HT1080 (cell line): ENCODE results near the gene HEATR5B. TPM values are rescaled to one million over a fixed set of nuclear protein-coding genes. Genes with fewer than 3 reads are reported as not detected.
"Not testable (repeated sequence)": the region's sequence is repeated elsewhere in the genome, so short reads cannot be mapped to it uniquely, and the experiment has no call there.

Source experiments
- DNase-seq: peaks from one replicate; pipeline ENCODE4 v3.0.0-alpha.2; 2015; ENCODE audit warnings: low read depth
- total RNA-seq: library from RNA; depleted of rRNA; stranded (reverse); fragments of >200 nt; shearing (Covaris generic); gene quantifications from 2 replicates; pipeline ENCODE4 v1.2.3, GENCODE V29; 2014

The HEATR5B gene
- total RNA-seq, 1 experiment from 2014 or later: 12.5 TPM

DNA sequence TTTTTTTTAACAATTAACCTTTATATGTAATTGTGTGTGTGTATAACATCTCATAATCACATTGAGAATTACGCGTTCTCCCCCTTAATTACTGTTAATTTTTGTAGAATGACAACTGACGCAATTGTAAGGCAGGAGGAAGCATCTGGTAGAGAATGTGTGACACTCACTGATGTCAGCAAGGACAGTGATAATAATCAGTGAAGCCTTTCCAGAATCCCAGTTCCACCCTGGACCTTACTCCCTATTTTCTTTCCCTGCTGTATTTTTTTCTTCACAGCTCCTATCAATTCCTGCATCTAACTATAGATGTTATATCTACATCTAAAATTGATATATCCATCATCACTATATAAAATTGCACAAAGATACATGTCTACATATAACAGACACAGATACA, 101.7 kb downstream of the HEATR5B start:
- DNase-seq: no peak

DNA sequence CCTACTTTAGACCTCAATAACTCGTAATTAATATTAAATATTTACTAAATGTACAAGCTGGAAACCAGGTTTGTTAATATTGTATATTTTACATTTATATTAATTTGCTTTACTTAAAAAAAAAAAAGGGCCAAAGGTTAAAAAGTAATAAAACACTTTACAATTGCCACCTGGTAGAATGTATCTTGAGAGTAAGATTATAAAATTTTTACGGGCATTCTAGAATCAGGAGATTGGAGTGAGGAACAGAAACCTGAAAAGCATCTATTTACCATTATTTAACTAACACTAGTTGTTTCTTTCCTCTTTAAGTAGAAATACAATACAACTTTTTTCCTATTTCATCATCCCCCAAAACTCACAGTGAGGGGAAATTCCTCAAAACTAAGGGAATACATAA, 102.3 kb downstream of the HEATR5B start:
- DNase-seq: no peak

DNA sequence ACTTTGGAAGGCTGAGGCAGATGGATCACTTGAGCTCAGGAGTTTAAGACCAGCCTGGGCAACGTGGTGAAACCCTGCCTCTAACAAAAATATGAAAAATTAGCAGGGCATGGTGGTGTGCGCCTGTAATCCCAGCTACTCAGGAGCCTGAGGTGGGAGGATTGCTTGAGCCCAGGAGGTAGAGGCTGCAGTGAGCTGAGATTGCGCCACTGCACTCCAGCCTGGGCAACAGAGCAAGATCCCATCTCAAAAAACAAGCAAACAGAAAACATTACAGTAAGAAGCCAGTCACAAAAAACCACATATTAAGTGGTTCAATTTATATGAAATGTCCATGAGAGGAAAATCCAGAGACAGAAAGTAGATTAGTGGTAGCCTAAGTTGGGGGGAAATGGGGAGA, 105.2 kb downstream of the HEATR5B start:
- DNase-seq: not testable (repeated sequence)

DNA sequence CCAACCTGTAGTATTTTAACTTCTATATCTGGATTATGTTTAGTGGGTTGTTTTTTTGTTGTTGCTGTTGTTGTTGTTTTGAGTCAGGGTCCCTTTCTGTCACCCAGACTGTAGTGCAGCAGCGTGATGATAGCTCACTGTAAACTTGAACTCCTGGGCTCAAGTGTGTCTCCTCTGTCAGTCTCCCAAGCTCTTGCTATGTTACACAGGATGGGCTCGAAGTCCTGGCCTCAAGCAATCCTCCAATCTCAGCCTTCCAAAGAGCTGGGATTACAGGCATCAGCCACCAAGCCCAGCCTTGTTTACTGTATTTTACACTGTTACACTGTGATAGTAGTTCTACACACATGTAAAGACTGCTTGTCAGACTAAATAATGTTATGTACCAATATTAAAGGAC, 108.1 kb downstream of the HEATR5B start:
- DNase-seq: no peak

DNA sequence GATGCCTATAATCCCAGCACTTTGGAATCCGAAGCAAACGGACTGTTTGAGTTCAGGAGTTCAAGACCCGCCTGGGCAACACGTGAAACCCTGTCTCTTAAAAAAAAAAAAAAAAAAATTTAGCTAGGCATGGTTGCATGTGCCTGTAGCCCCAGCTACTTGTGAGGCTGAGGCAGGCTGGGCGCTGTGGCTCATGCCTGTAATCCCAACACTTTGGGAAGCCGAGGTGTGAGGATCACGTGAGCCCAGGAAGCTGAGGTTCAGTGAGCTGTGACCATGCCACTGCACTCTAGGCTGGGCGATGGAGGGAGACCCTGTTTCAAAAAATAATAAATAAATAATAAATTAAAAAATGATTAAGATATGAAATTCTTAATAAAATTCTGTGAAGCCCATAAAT, 108.9 kb downstream of the HEATR5B start:
- DNase-seq: no peak

DNA sequence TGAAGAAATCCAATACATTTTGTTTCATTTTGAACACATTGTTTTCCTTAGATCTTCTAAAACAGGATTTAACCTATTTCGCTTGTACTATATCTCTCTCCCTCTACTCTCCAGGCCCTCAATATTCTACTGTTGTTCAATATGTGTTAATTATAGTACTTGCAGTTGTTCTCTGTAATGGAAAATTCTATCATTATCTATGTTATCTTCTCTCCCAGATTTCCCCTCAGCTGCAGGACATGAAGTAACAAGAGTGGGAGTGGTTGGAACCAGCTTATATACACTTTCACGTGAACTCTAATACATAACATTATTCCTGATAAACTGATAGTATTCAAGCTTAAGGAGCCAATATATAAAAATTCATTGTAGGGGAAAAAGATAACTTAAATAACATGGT, 110.9 kb downstream of the HEATR5B start:
- DNase-seq: no peak

DNA sequence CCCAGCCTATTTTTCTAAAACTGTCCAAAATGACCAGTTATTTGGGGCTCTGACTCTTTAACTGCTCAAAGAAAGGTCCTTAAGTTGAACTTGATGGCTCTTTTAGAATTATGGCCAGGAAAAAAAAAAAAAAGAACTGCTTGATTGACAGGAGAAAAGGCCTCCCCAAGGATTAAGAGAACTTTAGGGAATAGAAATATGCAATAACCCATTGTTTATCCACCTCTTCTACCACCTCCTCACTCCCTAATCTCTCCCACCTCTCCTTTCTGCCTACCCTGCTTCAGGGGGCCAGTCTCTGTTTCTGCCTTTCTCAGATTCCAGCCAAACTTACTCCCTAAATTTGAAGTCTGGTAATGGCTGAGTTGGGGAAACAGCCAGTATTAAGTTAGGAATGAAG, 112.2 kb downstream of the HEATR5B start:
- no peak for DNase-seq

DNA sequence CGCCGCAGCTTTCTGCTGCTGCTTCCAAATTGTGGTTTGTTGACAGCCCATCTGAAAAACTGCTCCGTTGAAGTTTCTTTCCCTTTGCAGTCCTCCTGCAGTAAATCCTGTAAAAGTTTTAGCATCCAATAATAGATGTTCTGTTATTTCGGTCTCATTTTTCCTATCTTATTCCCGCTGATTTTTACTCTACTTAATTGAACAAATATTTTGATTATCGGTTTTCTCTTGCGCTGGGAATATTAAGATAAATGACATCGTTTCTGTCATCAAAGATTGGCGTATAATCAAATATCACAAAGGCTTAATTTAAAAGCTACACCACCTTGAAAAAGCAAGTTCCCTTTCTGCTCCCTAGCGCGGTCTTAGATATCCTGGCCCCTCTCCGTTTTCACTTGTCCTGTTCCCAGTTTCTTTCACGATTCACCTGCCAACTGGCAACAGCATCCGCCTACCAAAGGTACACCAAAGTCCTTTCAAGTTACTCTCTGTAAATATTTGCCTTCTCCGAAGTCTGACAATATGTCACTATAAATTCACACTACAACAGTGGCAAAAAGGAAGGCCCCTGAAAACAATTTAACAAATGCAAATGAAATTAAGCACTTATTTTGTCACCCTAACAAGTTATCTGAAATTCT, 116.8 kb downstream of the HEATR5B start:
- no peak for DNase-seq

DNA sequence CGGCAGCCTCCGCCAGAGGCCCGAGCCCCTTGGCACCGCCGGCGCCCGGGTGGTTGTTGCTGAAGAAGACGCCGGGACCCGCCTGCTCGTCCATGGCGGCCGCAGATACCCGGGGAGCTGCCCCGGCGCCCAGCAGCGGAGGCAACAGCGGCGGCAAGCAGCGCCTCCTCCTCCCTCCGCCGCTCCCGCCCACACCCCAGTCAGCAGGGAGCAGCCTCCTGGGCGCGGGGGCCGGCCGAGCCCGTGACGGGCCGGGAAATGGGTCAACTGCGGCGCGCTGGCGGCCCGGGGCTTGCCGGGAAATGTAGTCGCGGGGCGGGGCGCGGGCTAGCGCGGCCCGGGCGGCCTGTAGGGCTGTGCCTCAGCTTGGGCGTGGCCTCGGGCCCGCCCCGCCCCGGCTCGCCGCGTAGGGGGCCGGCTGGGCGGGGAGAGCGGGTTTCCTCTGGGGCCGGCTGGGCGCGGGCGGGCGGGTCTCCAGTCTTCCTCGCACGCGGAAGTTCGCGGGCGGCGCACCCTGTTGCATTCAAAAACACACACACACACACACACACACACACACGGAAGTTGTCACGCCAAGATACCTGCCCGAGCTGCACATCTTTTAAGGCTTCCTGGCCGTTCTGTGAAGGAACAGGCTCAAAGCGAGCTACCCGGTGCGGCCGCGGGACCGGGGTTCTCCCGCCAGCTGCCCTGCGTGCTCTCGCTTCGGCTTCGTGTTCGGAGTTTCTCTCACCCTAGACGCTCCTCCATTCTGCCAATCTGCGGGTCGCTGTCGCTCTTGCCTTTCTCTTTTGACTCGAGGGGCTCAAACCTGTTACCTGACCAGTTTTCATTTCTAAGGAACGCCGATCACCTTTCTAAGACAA, 117.6 kb downstream of the HEATR5B start, which contains the start of gene STRN:
Gene STRN (minus strand): TSS at position 167 of the 866 bp plus-strand sequence. CDS start 73 bp downstream, at position 94.
- DNase-seq: peak; percentile 96

DNA sequence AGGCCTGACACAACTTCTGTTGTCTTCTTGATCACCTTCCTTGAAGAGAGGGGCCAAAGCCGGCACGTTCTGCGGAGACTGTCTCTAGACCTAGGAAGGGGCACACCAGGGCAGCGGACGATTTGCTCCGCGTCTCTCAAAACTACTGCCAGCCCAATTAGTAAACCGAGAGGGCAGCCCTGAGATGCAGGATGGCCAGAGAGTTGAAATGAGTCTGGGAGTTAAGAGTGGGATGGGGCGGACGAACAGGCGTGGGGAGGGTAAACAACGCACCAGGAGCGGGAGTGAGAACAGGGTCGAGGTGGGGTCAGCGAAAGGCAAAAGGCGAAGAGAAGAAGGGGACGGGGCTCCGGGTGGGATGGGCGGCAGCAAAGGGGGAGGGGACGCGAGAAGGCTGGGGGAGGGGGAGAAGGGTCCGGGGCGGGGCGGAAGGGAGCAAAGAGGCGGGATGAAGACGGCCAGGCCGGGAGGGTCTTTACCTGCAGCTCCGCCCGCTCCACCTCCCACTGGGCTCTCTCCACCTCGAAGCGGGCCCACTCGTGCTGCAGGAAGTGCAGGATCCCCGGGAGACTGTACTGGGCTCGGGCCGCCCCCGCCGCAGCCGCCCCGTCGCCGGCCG, 118.3 kb downstream of the HEATR5B start:
- peak; percentile 9 for DNase-seq

DNA sequence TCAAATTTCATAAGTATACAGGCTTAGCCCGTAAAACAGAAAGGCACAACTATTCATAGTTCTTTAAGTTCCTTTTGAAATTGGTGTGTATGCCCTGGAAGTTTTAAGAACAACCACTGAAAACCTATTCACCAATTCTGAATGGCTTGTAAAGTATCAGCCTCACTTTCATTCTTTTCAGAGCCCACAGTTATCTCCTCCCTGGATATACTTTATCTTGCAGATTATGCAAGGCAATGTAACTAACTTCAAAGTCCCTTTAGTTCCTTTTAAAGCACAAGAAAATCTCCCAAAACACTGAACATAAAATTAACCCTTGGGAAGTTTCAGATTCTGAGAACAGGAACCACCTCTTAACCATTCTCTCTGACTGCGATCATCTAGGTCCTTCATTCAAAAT, 119.0 kb downstream of the HEATR5B start:
- DNase-seq: no peak

DNA sequence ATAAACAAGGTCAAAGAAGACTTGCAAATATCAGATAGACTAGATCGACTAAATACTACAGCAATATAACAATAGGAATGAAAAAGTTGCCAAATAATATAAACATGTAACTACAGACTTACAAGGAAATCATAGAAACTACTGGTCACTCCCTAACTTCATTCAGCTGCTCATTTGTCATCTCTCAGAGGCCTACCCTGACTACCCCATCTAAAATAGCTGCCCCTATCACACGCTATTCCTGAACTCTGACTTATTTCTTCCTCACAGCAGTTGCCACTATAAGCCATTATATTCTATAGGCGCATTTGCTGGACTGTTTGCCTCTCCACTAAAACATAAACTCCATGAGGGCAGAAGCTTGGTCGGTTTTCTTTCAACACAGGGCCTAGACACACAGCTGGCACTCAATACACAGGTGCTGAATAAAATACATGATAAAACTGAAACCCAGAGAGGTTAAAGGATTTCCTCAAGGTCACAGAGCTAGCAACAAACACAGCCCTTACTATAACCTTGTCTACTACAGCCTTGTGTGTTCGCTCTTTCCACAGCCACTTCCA, 119.6 kb downstream of the HEATR5B start:
- no peak for DNase-seq

DNA sequence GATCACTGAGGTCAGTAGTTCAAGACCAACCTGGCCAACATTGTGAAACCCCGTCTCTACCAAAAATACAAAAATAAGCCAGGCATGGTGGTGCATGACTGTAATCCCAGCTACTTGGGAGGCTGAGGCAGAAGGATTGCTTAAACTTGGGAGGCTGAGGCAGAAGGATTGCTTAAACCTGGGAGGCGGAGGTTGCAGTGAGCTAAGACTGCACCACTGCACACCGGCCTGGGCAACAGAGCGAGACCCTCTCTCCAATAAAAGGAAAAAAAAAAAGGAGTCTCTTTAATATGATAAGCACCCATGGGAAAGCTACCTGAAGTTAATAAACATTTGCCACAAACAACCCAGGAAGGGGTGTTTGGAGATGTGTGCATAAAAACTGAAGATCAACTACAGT, 120.4 kb downstream of the HEATR5B start:
- no peak for DNase-seq

DNA sequence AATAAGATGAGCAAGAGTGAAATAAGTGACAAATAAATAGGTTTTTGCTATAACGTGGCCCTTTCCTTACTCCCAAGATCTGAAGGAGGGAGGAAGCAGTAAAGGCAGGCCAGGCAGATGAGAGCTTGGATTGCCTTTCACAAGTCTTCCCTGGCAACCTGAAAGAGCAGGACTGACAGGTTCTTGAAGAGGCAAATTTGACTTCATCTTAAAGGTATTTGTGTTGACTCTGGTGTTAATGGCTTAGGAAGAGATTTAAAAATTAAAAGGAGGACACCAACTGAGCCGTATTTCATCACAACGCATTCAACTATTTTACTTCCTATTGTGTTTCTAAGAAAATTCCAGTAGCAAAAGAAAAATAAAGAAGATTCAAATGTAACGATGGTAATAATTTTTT, 121.1 kb downstream of the HEATR5B start:
- no peak for DNase-seq

DNA sequence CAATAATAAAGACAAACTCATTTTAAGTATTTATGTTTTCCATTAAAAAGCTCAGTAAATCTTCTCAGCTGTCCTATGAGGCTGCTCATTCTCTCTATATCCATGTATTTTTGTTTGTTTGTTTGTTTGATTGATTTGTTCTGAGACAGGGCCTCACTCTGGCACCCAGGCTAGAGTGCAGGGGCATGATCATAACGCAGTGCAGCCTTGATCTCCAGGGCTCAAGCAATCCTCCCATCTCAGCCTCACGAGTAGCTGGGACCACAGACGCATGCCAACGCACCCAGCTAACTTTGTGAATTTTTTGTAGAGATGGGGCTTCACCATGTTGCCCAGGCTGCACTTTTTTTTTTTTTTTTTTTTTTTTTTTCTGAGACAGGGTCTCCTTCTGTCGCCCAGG, 123.4 kb downstream of the HEATR5B start:
- no peak for DNase-seq

DNA sequence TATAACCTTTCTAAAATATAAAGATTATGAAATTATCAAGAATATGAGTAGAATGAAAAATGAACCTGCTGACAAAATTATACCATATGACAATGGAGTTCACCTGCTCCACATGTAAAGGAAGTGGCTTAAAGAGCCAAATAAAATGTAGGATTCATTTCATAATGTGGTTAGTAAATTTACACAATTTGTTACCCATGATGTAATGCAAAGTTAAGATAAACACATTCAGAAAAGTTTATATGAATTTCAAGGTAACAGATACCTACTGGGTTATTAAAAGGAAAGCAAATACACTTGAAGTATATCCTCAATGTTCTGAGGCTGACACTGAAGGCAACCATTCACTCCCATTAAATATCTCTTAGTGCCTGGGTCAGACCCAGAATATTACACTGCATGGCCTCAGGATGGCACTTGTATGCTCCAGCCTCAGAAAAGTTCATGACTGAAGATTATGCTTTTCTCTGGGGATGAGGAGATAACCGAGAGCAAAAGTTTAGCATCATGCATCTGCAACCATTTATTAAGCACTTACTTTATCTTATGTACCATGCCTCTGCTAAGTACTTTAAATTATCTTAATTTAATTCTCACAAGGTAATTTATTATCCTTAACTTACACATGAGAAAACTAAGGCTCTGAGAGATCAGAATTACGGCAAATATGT, 124.0 kb downstream of the HEATR5B start:
- DNase-seq: no peak

DNA sequence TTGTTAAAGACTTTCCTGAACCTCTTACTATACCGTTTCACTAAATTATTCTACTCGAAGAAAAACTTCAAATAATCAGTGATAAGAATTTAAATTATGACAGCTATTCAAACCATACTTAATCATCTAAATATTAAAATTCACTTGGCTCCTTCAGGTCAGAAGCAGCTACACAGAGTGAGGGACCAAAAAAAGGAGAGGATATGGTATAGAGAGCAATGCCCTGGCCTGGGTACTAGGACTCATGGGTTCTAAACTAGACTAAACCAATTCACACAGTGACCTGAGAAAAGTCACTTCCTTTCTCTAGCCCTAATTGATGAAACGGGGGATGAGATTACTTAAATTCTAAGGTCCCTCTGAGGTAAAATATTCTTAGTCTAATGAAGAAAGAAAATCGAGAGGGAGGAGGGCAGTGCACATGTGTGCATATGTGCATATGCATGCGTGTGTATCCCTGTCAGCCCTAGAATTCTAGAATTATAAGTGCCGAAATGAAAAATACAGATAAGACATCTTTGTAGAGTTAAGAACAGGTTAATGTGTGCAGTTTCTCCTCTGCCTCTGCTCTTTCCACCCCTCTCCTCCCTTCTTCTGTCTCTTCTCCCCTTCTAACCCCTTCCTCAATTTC, 129.1 kb downstream of the HEATR5B start:
- no peak for DNase-seq

DNA sequence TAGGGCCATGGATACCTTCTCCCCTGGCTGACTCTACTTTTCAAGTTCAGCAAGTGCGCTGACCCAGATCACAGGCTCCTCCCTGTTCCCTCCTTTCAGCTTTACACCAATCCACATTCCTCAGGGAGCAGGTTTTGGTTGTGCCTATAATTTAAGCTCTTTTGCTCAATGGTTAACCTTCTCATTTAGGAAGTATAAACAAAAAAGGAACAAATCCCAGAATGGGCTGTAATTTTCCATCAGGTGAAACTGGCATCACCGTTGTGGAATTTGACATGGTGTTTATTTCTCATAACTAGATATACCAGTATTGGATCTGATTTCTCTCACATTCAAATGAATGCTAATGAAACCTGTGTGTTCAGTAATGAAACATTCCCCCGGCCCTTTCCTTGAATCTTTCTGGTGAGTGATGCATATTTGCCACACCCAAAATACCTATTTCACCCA, 131.4 kb downstream of the HEATR5B start:
- DNase-seq: no peak

DNA sequence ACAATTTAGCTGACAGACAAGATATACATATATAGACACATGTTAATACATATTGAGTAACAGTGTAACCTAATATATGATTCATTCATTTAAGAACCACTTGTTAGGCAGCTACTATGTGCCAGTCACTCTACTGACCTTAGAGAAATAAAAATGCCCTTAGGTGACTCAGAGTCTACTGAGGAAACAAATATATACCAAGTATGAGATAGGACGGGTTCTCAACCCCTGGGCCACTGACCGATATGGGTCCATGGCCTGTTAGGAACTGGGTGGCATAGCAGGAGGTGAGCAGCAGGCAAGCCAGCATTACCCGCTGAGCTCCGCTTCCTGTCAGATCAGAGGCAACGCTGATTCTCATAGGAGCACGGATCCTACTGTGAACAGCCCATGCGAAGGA, 132.6 kb downstream of the HEATR5B start:
- peak; percentile 74 for DNase-seq

DNA sequence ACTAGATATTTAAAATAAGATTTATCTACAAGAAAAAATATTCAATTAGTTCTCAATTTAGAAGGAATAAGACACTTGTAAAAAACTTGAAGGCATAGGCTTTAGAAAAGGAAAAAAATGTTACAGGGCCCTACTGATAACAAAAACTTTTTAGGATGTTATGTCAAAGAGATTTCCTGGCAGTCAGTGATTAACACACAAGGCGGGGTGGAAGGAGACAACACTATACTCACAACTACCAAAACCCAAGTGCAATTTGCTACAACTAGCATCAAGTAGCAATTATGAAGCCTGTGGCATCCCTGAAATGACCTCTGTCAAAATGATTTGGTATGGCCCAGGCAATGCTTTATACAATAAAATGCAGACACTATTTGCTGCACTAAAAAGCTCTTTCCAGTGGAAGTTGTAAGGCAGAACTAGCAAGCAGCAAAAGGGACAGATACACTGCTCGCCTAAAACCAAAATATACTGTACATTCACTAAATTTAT, 133.1 kb downstream of the HEATR5B start:
- DNase-seq: no peak

DNA sequence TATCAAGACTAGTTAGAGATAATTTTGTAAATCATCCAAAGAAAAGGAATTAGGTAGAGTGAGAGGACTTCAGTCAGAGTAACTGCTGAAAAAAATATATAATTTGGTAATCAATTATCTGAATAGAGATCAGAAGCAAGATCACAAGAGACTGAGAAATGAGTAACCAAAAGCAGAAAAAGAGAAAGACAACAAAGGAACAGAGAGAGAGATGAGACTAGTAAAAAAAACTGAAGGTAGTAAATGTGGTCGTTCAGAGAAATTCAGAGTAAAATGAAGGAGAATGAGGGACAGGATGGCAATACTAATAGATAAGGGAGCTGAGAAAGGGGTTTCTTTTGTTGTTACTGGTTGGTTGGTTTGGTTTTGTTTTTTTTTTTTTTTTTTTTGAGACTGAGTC, 134.3 kb downstream of the HEATR5B start:
- DNase-seq: no peak
